GM12878 (cell line): ENCODE results near the gene DIP2A. TPM values are rescaled to one million over a fixed set of nuclear protein-coding genes. Genes with fewer than 3 reads are reported as not detected.

Source experiments
- ATAC-seq: fragments of 200-7000 bp; cut with Tn5 transposase; 3 replicates; pipeline ENCODE4 v1.9.1; 2020; ENCODE audit warnings: mild to moderate bottlenecking, moderate library complexity
- BruUV-seq: library from RNA; stranded (reverse); fragments of 400-500 nt; replicated peaks from 2 replicates; lab custom pipeline; 2021; lab: Mats Ljungman, UMichigan
- CTCF ChIA-PET: fragments of 300-600 bp; sonication (Branson Sonifier 250); formaldehyde crosslinking; extraction: SDS; loops from one replicate; lab custom pipeline; 2021; ENCODE audit warnings: inconsistent platforms; lab: Yijun Ruan, JAX
- POLR2A ChIA-PET: fragments of 350-600 bp; formaldehyde crosslinking; extraction: SDS; loops from one replicate; lab custom pipeline; 2021; ENCODE audit warnings: inconsistent platforms; lab: Charles Lee
- RAD21 ChIA-PET: fragments of 300-600 bp; sonication (Branson Sonifier 250); formaldehyde crosslinking; loops from one replicate; lab custom pipeline; 2023; ENCODE audit warnings: antibody characterized with exemption; ENCODE audit not compliant: unreplicated experiment; lab: Charles Lee
- SMC1A ChIA-PET: fragments of 300-600 bp; sonication (Branson Sonifier 250); formaldehyde crosslinking; loops from one replicate; lab custom pipeline; 2023; ENCODE audit not compliant: unreplicated experiment, uncharacterized antibody; lab: Charles Lee
- DNase-seq: peaks from one replicate; pipeline ENCODE4 v3.0.0-alpha.2; 2011; ENCODE audit warnings: low read depth, low spot score
- FAIRE-seq: peaks from 3 replicates; lab custom pipeline; 2011; peaks lifted over from hg19 to GRCh38; lab: Jason Lieb, UNC
- H2AFZ ChIP-seq: 2 replicates; pipeline ENCODE4 v1.6.0; 2011; ENCODE audit warnings: low read depth, low read length, control low read depth; ENCODE audit not compliant: control insufficient read depth
- H3K27ac ChIP-seq: 2 replicates; pipeline ENCODE4 v1.5.1; 2011; ENCODE audit warnings: control low read depth; ENCODE audit not compliant: control insufficient read depth, insufficient read depth
- H3K27me3 ChIP-seq, 2 experiments: replicated peaks in 1 of 2; 2 replicates each; pipeline versions ENCODE4 v1.6.0 to v1.6.1; 2011; ENCODE audit warnings: low read length in 1 of 2; ENCODE audit not compliant: control insufficient read depth in 2 of 2, insufficient read depth in 2 of 2
- H3K36me3 ChIP-seq, 2 experiments: 2 replicates each; pipeline ENCODE4 v1.5.1; 2011; ENCODE audit warnings: low read length in 1 of 2; ENCODE audit not compliant: control insufficient read depth in 2 of 2, insufficient read depth in 2 of 2
- H3K4me1 ChIP-seq: 2 replicates; pipeline ENCODE4 v1.6.1; 2011; ENCODE audit warnings: mild to moderate bottlenecking, low read length, moderate library complexity, mixed read lengths; ENCODE audit not compliant: control insufficient read depth, insufficient read depth
- H3K4me2 ChIP-seq: 2 replicates; pipeline ENCODE4 v1.6.0; 2011; ENCODE audit warnings: control low read depth; ENCODE audit not compliant: control insufficient read depth, insufficient read depth
- H3K4me3 ChIP-seq: fragments of 200-600 bp; sonication (generic); 2 replicates; pipeline ENCODE4 v1.5.1; 2016
- H3K79me2 ChIP-seq: 2 replicates; pipeline ENCODE4 v1.6.0; 2011; ENCODE audit warnings: low read length; ENCODE audit not compliant: control insufficient read depth, insufficient read depth
- H3K9ac ChIP-seq: 2 replicates; pipeline ENCODE4 v1.8.0; 2011; ENCODE audit warnings: low read length, control low read depth, mixed read lengths; ENCODE audit not compliant: control insufficient read depth, insufficient read depth
- H3K9me3 ChIP-seq: replicated peaks from 3 replicates; pipeline ENCODE4 v1.5.1; 2011; ENCODE audit warnings: mild to moderate bottlenecking, low read length; ENCODE audit not compliant: control insufficient read depth, insufficient read depth
- H4K20me1 ChIP-seq: 2 replicates; pipeline ENCODE4 v1.6.0; 2011; ENCODE audit not compliant: control insufficient read depth, insufficient read depth
- CEBPZ ChIP-seq: fragments of 150-350 bp; IDR thresholded peaks from 2 replicates; pipeline ENCODE4 v1.6.1; 2016; ENCODE audit warnings: low read depth, low read length
- JUND ChIP-seq: IDR thresholded peaks from 2 replicates; pipeline ENCODE4 v1.6.1; 2012; ENCODE audit warnings: low read depth, mild to moderate bottlenecking, low read length, improper control_type of control experiment, moderate library complexity
- NFYA ChIP-seq: IDR thresholded peaks from 2 replicates; pipeline ENCODE4 v1.6.1; 2011; ENCODE audit warnings: low read depth, mild to moderate bottlenecking, low read length, improper control_type of control experiment, borderline replicate concordance
- SP1 ChIP-seq: IDR thresholded peaks from one replicate; pipeline ENCODE4 v1.6.1; 2011; ENCODE audit warnings: low read depth, low read length
- TARDBP ChIP-seq: IDR thresholded peaks from 2 replicates; pipeline ENCODE4 v1.6.1; 2016; ENCODE audit warnings: borderline replicate concordance
- USF1 ChIP-seq: IDR thresholded peaks from 2 replicates; pipeline ENCODE4 v1.6.1; 2011; ENCODE audit warnings: borderline replicate concordance, low read depth, mild to moderate bottlenecking, moderate library complexity, mixed read lengths, low read length; ENCODE audit not compliant: insufficient read depth; ENCODE audit errors: extremely low read length
- WGBS: methylation state at CpG from one replicate; pipeline ENCODE4 v1.1.6; 2016; ENCODE audit warnings: low lambda C conversion rate; ENCODE audit not compliant: insufficient replicate concordance, insufficient coverage; ENCODE audit errors: missing lambda C conversion rate; 5-methylcytosine and 5-hydroxymethylcytosine counted together
- in situ Hi-C: fragments of 300-500 bp; cut with MboI; formaldehyde crosslinking; loops from 9 replicates; pipeline ENCODE4 v1.14.3; 2018; ENCODE audit warnings: mixed read lengths
- intact Hi-C: fragments of 100-400 bp; cut with micrococcal nuclease; formaldehyde crosslinking; loops from one replicate; pipeline ENCODE4 v1.14.2; 2022; ENCODE audit not compliant: unreplicated experiment
- polyA plus RNA-seq, 11 experiments: library from polyadenylated mRNA; depleted of rRNA in 4 of 11; unstranded in 6 of 11; stranded (reverse) in 5 of 11; fragments of >200 nt; fragmentation: Nextera tagmentation in 4 of 11; fragmentation: Illumina TruSeq in 1 of 11; extraction: Ambion mirVana in 4 of 11; extraction: Trizol in 1 of 11; gene quantifications; 1 replicate in 1 of 11; 2 replicates in 10 of 11; pipeline versions ENCODE4 v1.2.1 to v1.2.3, GENCODE V29; 2011 to 2016; ENCODE audit warnings: inconsistent platforms in 2 of 11, missing spikeins in 2 of 11, low read depth in 1 of 11
- total RNA-seq, 4 experiments: library from RNA; depleted of rRNA in 3 of 4; stranded (reverse); fragments of >200 nt in 3 of 4; fragmentation: Illumina TruSeq in 1 of 4; extraction: Trizol in 1 of 4; gene quantifications; 2 replicates each; pipeline versions ENCODE4 v1.2.1 to v1.2.3, GENCODE V29; 2013 to 2021

The DIP2A gene
- total and polyA plus RNA-seq, 10 of the 15 experiments (the other 5 are each of a cell fraction or from before 2014, with no cell fraction given), result 1.7 to 25.5 (median 12.2) TPM

DNA sequence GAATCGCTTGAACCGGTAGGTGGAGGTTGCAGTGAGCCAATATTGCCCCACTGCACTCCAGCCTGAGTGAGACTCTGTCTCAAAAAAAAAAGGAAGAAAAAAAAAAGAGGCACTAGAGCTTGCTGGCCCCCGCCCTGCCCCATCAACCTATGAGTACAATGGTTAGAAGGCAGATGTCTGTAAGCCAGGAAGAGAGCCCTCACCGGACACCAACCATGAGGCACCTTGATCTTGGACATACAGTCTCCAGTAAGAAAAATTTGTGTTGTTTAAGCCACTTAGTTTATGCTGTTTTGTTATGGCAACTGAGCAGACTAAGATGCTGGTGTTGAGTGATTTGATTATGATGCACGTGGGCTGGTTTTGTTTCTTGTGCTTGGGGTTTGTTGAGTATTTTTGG is 34.2 kb downstream of the DIP2A start:
- no peak overlapping the region for H2AFZ ChIP-seq
- no peak for TF ChIP-seq TARDBP
- no peak for TF ChIP-seq SP1
- TF ChIP-seq USF1, result no peak
- TF ChIP-seq NFYA, result no peak
- no peak for TF ChIP-seq CEBPZ
- no peak for TF ChIP-seq JUND
- no peaks in the 10 kb centered on the region; the same call in 2 of the 3 replicates for H3K9me3 ChIP-seq
- H3K4me2 ChIP-seq, result no peak overlapping the region
- no peak for ATAC-seq
- no peaks in the 10 kb centered on the region for H3K27me3 ChIP-seq
- BruUV-seq, result no TSS peak
- peaks cover 0 to 9% of the 10 kb centered on the region in 2 experiments for H3K36me3 ChIP-seq
- no peaks in the 10 kb centered on the region for H3K79me2 ChIP-seq
- ChIA-PET RAD21 (no interaction called here), SMC1A (no interaction called here), POLR2A (no interaction called here), CTCF (no interaction called here)
- WGBS, result 80% methylated on average over 5 of the region's 5 CpGs
- no peak for DNase-seq
- H3K9ac ChIP-seq, result no peak overlapping the region
- intact Hi-C loops, result no loop called here
- H4K20me1 ChIP-seq, result no peaks in the 10 kb centered on the region
- no peak overlapping the region for H3K27ac ChIP-seq
- H3K4me3 ChIP-seq, result no peak overlapping the region
- no peak for FAIRE-seq
- H3K4me1 ChIP-seq, result no peaks in the 10 kb centered on the region
- in situ Hi-C loops, result no loop called here
